Neural progenitor cell (in vitro differentiated cells): ENCODE data around the gene LPP. TPM values are rescaled to one million over a fixed set of nuclear protein-coding genes. Genes with fewer than 3 reads are reported as not detected.

ENCODE experiments used
- DNase-seq: peaks from one replicate; pipeline ENCODE4 v3.0.0-alpha.2; 2016; ENCODE audit warnings: low spot score
- H2AFZ ChIP-seq: fragments of 200-600 bp; sonication (generic); replicated peaks from 2 replicates; pipeline ENCODE4 v1.6.1; 2016; ENCODE audit warnings: antibody characterized with exemption
- H3F3A ChIP-seq: fragments of 200-600 bp; sonication (generic); 2 replicates; pipeline ENCODE4 v1.6.1; 2016; ENCODE audit warnings: antibody characterized with exemption, low read depth
- H3K27ac ChIP-seq: fragments of 200-600 bp; sonication (generic); 2 replicates; pipeline ENCODE4 v1.5.1; 2016; ENCODE audit warnings: mild to moderate bottlenecking
- H3K27me3 ChIP-seq: fragments of 200-600 bp; sonication (generic); 2 replicates; pipeline ENCODE4 v1.6.1; 2016; ENCODE audit warnings: mild to moderate bottlenecking, moderate library complexity
- H3K36me3 ChIP-seq: fragments of 200-600 bp; sonication (generic); 2 replicates; pipeline ENCODE4 v1.5.1; 2016
- H3K4me1 ChIP-seq: fragments of 200-600 bp; sonication (generic); 2 replicates; pipeline ENCODE4 v1.6.1; 2016; ENCODE audit warnings: mixed run types
- H3K4me2 ChIP-seq: fragments of 200-600 bp; sonication (generic); 2 replicates; pipeline ENCODE4 v1.6.1; 2016
- H3K4me3 ChIP-seq: fragments of 200-600 bp; sonication (generic); 2 replicates; pipeline ENCODE4 v1.5.1; 2016
- H3K79me2 ChIP-seq: fragments of 200-600 bp; sonication (generic); 2 replicates; pipeline ENCODE4 v1.6.1; 2016; ENCODE audit warnings: low read depth
- H3K9ac ChIP-seq: fragments of 200-600 bp; sonication (generic); 2 replicates; pipeline ENCODE4 v1.6.1; 2016
- H3K9me3 ChIP-seq: fragments of 200-600 bp; sonication (generic); 2 replicates; pipeline ENCODE4 v1.5.1; 2016; ENCODE audit warnings: low read depth
- H4K20me1 ChIP-seq: fragments of 200-600 bp; sonication (generic); 2 replicates; pipeline ENCODE4 v1.6.1; 2016; ENCODE audit warnings: low read depth
- H3K27ac Mint-ChIP-seq: 3 replicates; pipeline ENCODE4 v1.8.0; 2021; ENCODE audit warnings: mixed read lengths
- H3K27me3 Mint-ChIP-seq: 2 replicates; pipeline ENCODE4 v1.8.0; 2022; ENCODE audit warnings: low read depth, mild to moderate bottlenecking, inconsistent platforms, moderate library complexity, mixed read lengths; ENCODE audit not compliant: insufficient read depth
- H3K36me3 Mint-ChIP-seq: 3 replicates; pipeline ENCODE4 v1.8.0; 2021; ENCODE audit warnings: mixed read lengths
- H3K4me1 Mint-ChIP-seq: 3 replicates; pipeline ENCODE4 v1.8.0; 2021; ENCODE audit warnings: mixed read lengths
- H3K4me3 Mint-ChIP-seq: 3 replicates; pipeline ENCODE4 v1.8.0; 2021; ENCODE audit warnings: mild to moderate bottlenecking, moderate library complexity, mixed read lengths
- H3K9me3 Mint-ChIP-seq: 3 replicates; pipeline ENCODE4 v1.8.0; 2020; ENCODE audit warnings: mixed read lengths
- EZH2 ChIP-seq: fragments of 200-600 bp; sonication (generic); IDR thresholded peaks from 2 replicates; pipeline ENCODE4 v1.6.1; 2017; ENCODE audit warnings: antibody characterized with exemption, mild to moderate bottlenecking, moderate library complexity
- EZH2phosphoT487 ChIP-seq: fragments of 200-600 bp; sonication (generic); IDR thresholded peaks from 2 replicates; pipeline ENCODE4 v1.6.1; 2017; ENCODE audit warnings: antibody characterized with exemption
- total RNA-seq: library from RNA; depleted of rRNA; stranded (reverse); fragments of >200 nt; gene quantifications from 2 replicates; pipeline ENCODE4 v1.2.3, GENCODE V29; 2015; ENCODE audit warnings: low replicate concordance
- TF ChIP-seq, protein P1 (sequence below): fragments of 200-600 bp; sonication (generic); IDR thresholded peaks from 2 replicates; pipeline ENCODE4 v1.5.1; 2017; ENCODE audit warnings: antibody characterized with exemption, mild to moderate bottlenecking

The LPP gene
- total RNA-seq, 1 donor from 2014 or later, result 18.9 TPM

GRCh38 chr3:188646592-188646991, 492.6 kb downstream of the LPP start:
- Histone ChIP-seq H3K4me3 (no peak overlapping the region), H3K36me3 (no peaks in the 10 kb centered on the region), H3K27ac (no peak overlapping the region), H3K4me1 (no peaks in the 10 kb centered on the region), H2AFZ (no peak overlapping the region), H4K20me1 (peaks cover 3% of the 10 kb centered on the region), H3K9me3 (no peaks in the 10 kb centered on the region), H3K79me2 (no peaks in the 10 kb centered on the region), H3K9ac (no peak overlapping the region), H3F3A (no peaks in the 10 kb centered on the region), H3K4me2 (no peak overlapping the region), H3K27me3 (no peaks in the 10 kb centered on the region)
- Mint-ChIP-seq H3K9me3 (no peaks in the 10 kb centered on the region), H3K27me3 (no peaks in the 10 kb centered on the region), H3K4me3 (no peak overlapping the region), H3K27ac (no peak overlapping the region), H3K4me1 (no peaks in the 10 kb centered on the region), H3K36me3 (no peaks in the 10 kb centered on the region)
- DNase-seq, result no peak
- TF ChIP-seq, protein P1, sequence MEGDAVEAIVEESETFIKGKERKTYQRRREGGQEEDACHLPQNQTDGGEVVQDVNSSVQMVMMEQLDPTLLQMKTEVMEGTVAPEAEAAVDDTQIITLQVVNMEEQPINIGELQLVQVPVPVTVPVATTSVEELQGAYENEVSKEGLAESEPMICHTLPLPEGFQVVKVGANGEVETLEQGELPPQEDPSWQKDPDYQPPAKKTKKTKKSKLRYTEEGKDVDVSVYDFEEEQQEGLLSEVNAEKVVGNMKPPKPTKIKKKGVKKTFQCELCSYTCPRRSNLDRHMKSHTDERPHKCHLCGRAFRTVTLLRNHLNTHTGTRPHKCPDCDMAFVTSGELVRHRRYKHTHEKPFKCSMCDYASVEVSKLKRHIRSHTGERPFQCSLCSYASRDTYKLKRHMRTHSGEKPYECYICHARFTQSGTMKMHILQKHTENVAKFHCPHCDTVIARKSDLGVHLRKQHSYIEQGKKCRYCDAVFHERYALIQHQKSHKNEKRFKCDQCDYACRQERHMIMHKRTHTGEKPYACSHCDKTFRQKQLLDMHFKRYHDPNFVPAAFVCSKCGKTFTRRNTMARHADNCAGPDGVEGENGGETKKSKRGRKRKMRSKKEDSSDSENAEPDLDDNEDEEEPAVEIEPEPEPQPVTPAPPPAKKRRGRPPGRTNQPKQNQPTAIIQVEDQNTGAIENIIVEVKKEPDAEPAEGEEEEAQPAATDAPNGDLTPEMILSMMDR, result no peak
- TF ChIP-seq EZH2 (no peak), EZH2phosphoT487 (no peak)

DNA sequence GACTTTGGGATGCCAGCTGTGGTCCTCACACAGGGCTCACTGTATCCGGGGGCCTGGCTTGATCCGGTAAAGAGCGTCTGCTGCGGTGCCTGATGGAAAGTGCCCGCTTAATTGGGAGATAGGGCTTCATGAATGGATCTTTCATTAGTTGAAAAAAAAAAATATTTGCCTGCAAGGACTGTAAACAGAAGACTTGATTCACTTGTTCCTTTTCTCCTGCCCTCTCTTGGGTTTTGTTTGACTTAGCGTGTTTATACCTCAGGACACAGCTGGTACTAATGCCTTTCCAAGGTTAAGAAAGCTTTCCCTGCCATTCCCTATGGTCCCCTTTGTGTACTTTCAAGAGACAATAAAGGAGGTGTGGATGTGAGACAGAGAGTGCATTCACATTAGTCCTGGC, 493.3 kb downstream of the LPP start:
- Histone ChIP-seq H3K4me3 (no peak overlapping the region), H3K4me1 (no peaks in the 10 kb centered on the region), H4K20me1 (peaks cover 3% of the 10 kb centered on the region), H3K4me2 (no peak overlapping the region), H3K27ac (no peak overlapping the region), H3K27me3 (no peaks in the 10 kb centered on the region), H3K9ac (no peak overlapping the region), H3K36me3 (no peaks in the 10 kb centered on the region), H3F3A (no peaks in the 10 kb centered on the region), H3K9me3 (no peaks in the 10 kb centered on the region), H2AFZ (no peak overlapping the region), H3K79me2 (no peaks in the 10 kb centered on the region)
- Mint-ChIP-seq H3K4me1 (no peaks in the 10 kb centered on the region), H3K27me3 (no peaks in the 10 kb centered on the region), H3K27ac (no peak overlapping the region), H3K4me3 (no peak overlapping the region), H3K9me3 (no peaks in the 10 kb centered on the region), H3K36me3 (no peaks in the 10 kb centered on the region)
- DNase-seq, result no peak
- TF ChIP-seq EZH2, result no peak
- TF ChIP-seq, protein P1, result no peak
- TF ChIP-seq EZH2phosphoT487, result no peak

DNA sequence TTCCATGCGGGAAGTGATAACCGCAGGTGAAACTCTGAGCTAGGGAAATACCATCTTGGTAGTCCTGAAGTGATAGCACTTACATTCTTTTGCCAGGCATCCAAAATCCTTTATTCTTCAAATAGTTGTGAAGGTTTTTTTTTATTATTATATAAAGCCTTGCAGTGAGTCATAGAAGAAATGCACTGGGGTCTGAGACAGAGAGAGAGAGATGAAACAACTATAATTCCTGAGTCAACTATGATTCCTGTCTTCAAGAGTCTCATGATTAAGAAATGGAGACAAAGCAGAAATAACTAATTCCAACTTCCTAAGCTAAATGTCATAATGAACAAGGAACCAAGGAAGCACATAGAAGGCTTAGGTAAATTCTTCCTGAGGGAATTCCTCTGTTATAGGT, 495.6 kb downstream of the LPP start:
- no peaks in the 10 kb centered on the region for H3K27me3 ChIP-seq
- no peak overlapping the region for H3K27ac Mint-ChIP-seq
- no peak overlapping the region for H3K9ac ChIP-seq
- peaks cover 3% of the 10 kb centered on the region for H4K20me1 ChIP-seq
- H3K4me1 Mint-ChIP-seq, result no peaks in the 10 kb centered on the region
- no peak overlapping the region for H2AFZ ChIP-seq
- H3K36me3 ChIP-seq, result no peaks in the 10 kb centered on the region
- no peaks in the 10 kb centered on the region for H3K9me3 ChIP-seq
- H3F3A ChIP-seq, result no peaks in the 10 kb centered on the region
- no peaks in the 10 kb centered on the region for H3K4me1 ChIP-seq
- H3K36me3 Mint-ChIP-seq, result no peaks in the 10 kb centered on the region
- no peaks in the 10 kb centered on the region for H3K27me3 Mint-ChIP-seq
- DNase-seq, result no peak
- H3K27ac ChIP-seq, result no peak overlapping the region
- TF ChIP-seq EZH2, result no peak
- TF ChIP-seq, protein P1, result no peak
- no peak for TF ChIP-seq EZH2phosphoT487
- H3K4me2 ChIP-seq, result no peak overlapping the region
- H3K9me3 Mint-ChIP-seq, result no peaks in the 10 kb centered on the region
- H3K4me3 Mint-ChIP-seq, result no peak overlapping the region
- H3K4me3 ChIP-seq, result no peak overlapping the region
- H3K79me2 ChIP-seq, result no peaks in the 10 kb centered on the region
